ENCODE results near the gene PPIH.
"Not testable (repeated sequence)": the region's sequence is repeated elsewhere in the genome, so short reads cannot be mapped to it uniquely, and the experiment has no call there.

The PPIH gene

DNA sequence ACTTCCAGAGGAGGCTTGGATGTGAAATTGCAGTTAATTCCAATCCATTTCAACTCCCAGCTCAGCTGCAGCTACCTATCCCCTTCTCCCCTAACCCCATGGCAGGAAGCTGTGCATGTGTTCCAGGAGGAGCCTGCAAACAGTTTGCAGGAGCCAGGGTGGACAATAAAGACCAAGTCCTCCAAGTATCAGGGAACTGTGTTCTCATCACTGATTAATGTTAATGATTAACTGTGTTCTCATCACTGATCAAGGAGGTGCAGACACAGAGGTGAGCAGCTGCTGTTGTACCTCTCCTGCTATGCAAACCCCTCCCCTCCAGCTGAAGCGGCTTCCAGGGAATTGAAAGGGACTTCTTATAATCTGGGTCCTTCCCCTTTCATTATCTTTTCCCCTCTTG lies 62.6 kb downstream of the PPIH start:
- no peak for DNase-seq (ENCODE audit: low read depth)
- TF ChIP-seq, protein P1, sequence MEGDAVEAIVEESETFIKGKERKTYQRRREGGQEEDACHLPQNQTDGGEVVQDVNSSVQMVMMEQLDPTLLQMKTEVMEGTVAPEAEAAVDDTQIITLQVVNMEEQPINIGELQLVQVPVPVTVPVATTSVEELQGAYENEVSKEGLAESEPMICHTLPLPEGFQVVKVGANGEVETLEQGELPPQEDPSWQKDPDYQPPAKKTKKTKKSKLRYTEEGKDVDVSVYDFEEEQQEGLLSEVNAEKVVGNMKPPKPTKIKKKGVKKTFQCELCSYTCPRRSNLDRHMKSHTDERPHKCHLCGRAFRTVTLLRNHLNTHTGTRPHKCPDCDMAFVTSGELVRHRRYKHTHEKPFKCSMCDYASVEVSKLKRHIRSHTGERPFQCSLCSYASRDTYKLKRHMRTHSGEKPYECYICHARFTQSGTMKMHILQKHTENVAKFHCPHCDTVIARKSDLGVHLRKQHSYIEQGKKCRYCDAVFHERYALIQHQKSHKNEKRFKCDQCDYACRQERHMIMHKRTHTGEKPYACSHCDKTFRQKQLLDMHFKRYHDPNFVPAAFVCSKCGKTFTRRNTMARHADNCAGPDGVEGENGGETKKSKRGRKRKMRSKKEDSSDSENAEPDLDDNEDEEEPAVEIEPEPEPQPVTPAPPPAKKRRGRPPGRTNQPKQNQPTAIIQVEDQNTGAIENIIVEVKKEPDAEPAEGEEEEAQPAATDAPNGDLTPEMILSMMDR (conservative IDR thresholded peaks at IDR 0.05; ENCODE audit: control insufficient read depth, insufficient read depth, low read depth, low read length) = no peak
- H3K4me3 ChIP-seq (ENCODE audit: control insufficient read depth, low read depth, low read length) = no peak overlapping the region

DNA sequence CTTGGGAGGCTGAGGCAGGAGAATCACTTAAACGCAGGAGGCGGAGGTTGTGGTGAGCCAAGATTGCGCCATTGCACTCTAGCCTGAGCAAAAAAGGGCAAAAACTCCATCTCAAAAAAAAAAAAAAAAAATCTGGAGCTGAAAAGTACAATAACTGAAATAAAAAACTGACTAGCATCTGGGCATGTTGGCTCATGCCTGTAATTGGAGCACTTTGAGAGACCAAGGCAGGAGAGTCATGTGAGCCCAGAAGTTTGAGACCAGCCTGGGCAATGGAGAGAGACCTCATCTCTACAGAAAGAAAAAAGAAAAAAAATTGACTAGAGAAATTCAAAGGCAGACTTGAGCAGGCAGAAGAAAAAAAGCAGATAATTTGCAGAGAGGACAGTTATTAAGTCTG lies 63.7 kb downstream of the PPIH start:
- TF ChIP-seq, protein P1 (conservative IDR thresholded peaks at IDR 0.05; ENCODE audit: control insufficient read depth, insufficient read depth, low read depth, low read length) = no peak
- DNase-seq (ENCODE audit: low read depth) = no peak

DNA sequence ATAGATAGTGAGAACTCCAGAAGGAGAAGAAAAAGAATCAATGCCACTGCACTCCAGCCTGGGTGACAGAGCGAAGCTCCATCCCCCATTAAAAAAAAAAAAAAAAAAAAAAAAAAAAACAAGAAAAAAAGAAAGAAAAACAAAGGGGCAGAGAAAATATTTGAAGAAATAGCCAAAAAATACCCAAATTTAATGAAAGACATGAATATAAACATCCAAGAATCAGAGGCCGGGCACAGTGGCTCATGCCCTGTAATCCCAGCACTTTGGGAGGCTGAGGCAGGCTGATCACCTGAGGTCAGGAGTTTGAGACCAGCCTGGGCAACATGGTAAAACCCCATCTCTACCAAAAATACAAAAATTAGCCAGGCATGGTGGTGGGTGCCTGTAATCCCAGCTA lies 64.2 kb downstream of the PPIH start:
- H3K4me3 ChIP-seq (ENCODE audit: control insufficient read depth, low read depth, low read length); DNase-seq (ENCODE audit: low read depth): not testable (repeated sequence)

More for the DNA sequence above, 63.7 kb downstream of the PPIH start:
- no peak overlapping the region for H3K4me3 ChIP-seq (ENCODE audit: control insufficient read depth, low read depth, low read length)

DNA sequence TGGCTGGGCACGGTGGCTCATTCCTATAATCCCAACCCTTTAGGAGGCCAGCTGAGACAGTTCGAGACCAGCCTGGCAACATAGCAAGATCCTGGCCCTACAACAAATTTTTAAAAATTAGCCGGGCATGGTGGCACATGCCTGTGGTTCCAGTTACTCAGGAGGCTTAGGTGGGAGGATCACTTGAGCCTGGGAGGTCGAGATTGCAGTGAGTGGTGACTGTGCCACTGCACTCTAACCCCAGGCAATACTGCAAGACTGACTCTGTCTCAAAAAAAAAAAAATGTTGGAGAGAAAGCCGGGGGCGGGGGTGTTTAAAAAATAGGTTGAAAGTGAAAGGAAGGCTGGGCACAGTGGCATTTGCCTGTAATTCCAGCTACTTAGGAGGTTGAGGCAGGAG lies 65.3 kb downstream of the PPIH start:
- no peak overlapping the region for H3K4me3 ChIP-seq (ENCODE audit: control insufficient read depth, low read depth, low read length)
- no peak for DNase-seq (ENCODE audit: low read depth)
- TF ChIP-seq, protein P1 (conservative IDR thresholded peaks at IDR 0.05; ENCODE audit: control insufficient read depth, insufficient read depth, low read depth, low read length) = no peak

DNA sequence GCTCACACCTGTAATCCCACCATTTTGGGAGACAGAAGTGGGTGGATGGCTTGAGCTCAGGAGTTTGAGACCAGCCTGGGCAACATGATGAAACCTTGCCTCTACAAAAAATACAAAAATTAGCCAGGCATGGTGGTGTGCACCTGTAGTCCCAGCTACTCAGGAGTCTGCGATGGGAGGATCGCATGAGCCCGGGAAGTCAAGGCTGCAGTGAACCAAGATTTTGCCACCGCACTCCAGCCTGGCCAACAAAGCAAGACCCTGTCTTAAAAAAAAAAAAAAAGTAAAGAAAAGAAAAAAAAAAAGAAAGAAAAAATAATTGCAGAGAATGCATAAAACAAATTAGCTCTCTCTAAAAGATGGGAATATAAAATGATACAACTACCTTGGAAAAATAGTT lies 67.6 kb downstream of the PPIH start:
- not testable (repeated sequence) for DNase-seq (ENCODE audit: low read depth); H3K4me3 ChIP-seq (ENCODE audit: control insufficient read depth, low read depth, low read length)

All from fibroblast of mammary gland (primary cell).